Measurements from ENCODE around the gene TRAF3.

Gene TRAF3

DNA sequence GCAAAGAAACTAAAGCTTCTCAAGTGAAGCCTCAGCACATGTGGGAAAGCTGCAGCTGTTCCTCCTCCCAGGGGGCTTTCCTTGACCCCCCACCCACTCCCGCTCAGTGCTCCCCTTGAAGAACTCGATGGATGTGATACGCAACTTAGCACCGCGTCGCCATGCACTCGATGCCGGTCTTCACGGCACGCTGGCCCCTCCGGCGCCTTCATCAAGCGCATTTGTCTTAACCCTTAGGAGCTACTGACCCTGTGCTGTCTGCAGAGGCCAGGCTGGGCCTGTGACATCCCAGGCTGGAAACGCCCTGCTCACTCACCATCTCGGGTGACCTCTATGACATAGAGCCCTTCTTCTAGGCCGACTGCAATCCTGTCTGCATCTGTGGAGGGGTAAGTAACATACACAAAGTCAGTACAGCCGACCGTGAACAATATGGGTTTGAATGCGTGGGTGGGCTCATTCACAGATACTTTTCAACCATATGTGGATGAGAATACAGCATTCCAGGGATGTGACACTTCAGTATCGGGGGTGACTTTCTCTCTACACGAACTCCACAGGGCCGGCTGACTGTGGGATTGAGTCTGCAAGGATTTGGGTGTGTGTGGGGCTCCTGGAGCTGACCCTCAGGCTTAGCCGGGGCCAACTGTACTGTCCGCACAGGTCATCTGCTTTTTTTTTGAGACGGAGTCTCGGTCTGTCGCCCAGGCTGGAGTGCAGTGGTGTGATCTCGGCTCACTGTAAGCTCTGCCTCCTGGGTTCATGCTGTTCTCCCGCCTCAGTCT lies 168.3 kb downstream of the TRAF3 start:
- no peak for ATAC-seq
- TF ChIP-seq ZC3H10 (CRISPR knock-in tag; IDR thresholded peaks at IDR 0.05) (no peak), ARNTL (CRISPR knock-in tag; IDR thresholded peaks at IDR 0.05; ENCODE audit: borderline replicate concordance, low read depth) (no peak), ISL1 (CRISPR knock-in tag; IDR thresholded peaks at IDR 0.05) (no peak), TOX (CRISPR knock-in tag; IDR thresholded peaks at IDR 0.05; ENCODE audit: borderline replicate concordance) (no peak), POU6F1 (CRISPR knock-in tag; IDR thresholded peaks at IDR 0.05; ENCODE audit: borderline replicate concordance, low read depth) (no peak), ZNF565 (CRISPR knock-in tag; conservative IDR thresholded peaks at IDR 0.05; ENCODE audit: low read depth) (no peak), GLIS3 (CRISPR knock-in tag; IDR thresholded peaks at IDR 0.05) (no peak), ZFP3 (CRISPR knock-in tag; IDR thresholded peaks at IDR 0.05) (no peak), ZFP30 (CRISPR knock-in tag; IDR thresholded peaks at IDR 0.05) (no peak), ZNF8 (CRISPR knock-in tag; IDR thresholded peaks at IDR 0.05) (no peak), TCF4 (CRISPR knock-in tag; IDR thresholded peaks at IDR 0.05; ENCODE audit: borderline replicate concordance) (no peak), OSR1 (CRISPR knock-in tag; IDR thresholded peaks at IDR 0.05) (no peak), CSDC2 (CRISPR knock-in tag; IDR thresholded peaks at IDR 0.05) (no peak), ZNF70 (CRISPR knock-in tag; IDR thresholded peaks at IDR 0.05) (no peak)
- TF ChIP-seq, protein P1, sequence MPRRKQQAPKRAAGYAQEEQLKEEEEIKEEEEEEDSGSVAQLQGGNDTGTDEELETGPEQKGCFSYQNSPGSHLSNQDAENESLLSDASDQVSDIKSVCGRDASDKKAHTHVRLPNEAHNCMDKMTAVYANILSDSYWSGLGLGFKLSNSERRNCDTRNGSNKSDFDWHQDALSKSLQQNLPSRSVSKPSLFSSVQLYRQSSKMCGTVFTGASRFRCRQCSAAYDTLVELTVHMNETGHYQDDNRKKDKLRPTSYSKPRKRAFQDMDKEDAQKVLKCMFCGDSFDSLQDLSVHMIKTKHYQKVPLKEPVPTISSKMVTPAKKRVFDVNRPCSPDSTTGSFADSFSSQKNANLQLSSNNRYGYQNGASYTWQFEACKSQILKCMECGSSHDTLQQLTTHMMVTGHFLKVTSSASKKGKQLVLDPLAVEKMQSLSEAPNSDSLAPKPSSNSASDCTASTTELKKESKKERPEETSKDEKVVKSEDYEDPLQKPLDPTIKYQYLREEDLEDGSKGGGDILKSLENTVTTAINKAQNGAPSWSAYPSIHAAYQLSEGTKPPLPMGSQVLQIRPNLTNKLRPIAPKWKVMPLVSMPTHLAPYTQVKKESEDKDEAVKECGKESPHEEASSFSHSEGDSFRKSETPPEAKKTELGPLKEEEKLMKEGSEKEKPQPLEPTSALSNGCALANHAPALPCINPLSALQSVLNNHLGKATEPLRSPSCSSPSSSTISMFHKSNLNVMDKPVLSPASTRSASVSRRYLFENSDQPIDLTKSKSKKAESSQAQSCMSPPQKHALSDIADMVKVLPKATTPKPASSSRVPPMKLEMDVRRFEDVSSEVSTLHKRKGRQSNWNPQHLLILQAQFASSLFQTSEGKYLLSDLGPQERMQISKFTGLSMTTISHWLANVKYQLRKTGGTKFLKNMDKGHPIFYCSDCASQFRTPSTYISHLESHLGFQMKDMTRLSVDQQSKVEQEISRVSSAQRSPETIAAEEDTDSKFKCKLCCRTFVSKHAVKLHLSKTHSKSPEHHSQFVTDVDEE (CRISPR knock-in tag; IDR thresholded peaks at IDR 0.05), result no peak
- TF ChIP-seq, protein P2, sequence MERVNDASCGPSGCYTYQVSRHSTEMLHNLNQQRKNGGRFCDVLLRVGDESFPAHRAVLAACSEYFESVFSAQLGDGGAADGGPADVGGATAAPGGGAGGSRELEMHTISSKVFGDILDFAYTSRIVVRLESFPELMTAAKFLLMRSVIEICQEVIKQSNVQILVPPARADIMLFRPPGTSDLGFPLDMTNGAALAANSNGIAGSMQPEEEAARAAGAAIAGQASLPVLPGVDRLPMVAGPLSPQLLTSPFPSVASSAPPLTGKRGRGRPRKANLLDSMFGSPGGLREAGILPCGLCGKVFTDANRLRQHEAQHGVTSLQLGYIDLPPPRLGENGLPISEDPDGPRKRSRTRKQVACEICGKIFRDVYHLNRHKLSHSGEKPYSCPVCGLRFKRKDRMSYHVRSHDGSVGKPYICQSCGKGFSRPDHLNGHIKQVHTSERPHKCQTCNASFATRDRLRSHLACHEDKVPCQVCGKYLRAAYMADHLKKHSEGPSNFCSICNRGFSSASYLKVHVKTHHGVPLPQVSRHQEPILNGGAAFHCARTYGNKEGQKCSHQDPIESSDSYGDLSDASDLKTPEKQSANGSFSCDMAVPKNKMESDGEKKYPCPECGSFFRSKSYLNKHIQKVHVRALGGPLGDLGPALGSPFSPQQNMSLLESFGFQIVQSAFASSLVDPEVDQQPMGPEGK (CRISPR knock-in tag; IDR thresholded peaks at IDR 0.05; ENCODE audit: borderline replicate concordance), result no peak

GRCh38 chr14:102947321-102948103 lies 170.3 kb downstream of the TRAF3 start:
- ATAC-seq, result no peak

More at GRCh38 chr14:102947321-102948103, 170.3 kb downstream of the TRAF3 start:
- TF ChIP-seq, protein P3, sequence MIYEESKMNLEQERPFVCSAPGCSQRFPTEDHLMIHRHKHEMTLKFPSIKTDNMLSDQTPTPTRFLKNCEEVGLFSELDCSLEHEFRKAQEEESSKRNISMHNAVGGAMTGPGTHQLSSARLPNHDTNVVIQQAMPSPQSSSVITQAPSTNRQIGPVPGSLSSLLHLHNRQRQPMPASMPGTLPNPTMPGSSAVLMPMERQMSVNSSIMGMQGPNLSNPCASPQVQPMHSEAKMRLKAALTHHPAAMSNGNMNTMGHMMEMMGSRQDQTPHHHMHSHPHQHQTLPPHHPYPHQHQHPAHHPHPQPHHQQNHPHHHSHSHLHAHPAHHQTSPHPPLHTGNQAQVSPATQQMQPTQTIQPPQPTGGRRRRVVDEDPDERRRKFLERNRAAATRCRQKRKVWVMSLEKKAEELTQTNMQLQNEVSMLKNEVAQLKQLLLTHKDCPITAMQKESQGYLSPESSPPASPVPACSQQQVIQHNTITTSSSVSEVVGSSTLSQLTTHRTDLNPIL (CRISPR knock-in tag; IDR thresholded peaks at IDR 0.05; ENCODE audit: low read depth), result no peak
- TF ChIP-seq, protein P2 (CRISPR knock-in tag; IDR thresholded peaks at IDR 0.05; ENCODE audit: borderline replicate concordance), result no peak
- TF ChIP-seq OSR1 (CRISPR knock-in tag; IDR thresholded peaks at IDR 0.05) (no peak), PPARA (CRISPR knock-in tag; IDR thresholded peaks at IDR 0.05; ENCODE audit: borderline replicate concordance) (no peak), CSDC2 (CRISPR knock-in tag; IDR thresholded peaks at IDR 0.05) (no peak), ZNF8 (CRISPR knock-in tag; IDR thresholded peaks at IDR 0.05) (no peak), ZFP3 (CRISPR knock-in tag; IDR thresholded peaks at IDR 0.05) (no peak), ESRRG (CRISPR knock-in tag; IDR thresholded peaks at IDR 0.05) (no peak)

All from SK-N-SH treated with all-trans-retinoic acid at 6 μM for 48 hours (cell line).